Effector memory CD4-positive, alpha-beta T cell (primary cell): Measurements from ENCODE around the gene MAPRE3.

Source experiments
- DNase-seq, 3 donors: peaks; one replicate each; pipeline ENCODE4 v3.0.0-alpha.2; 2020
- H3K27ac ChIP-seq: 2 replicates; pipeline ENCODE4 v1.7.0; 2013; ENCODE audit warnings: mild to moderate bottlenecking, low read length, moderate library complexity; ENCODE audit not compliant: insufficient read depth, poor library complexity, severe bottlenecking
- H3K27me3 ChIP-seq: replicated peaks from 2 replicates; pipeline ENCODE4 v1.7.0; 2013; ENCODE audit warnings: mild to moderate bottlenecking, low read length; ENCODE audit not compliant: insufficient read depth, control insufficient read depth, poor library complexity, severe bottlenecking
- H3K36me3 ChIP-seq: 2 replicates; pipeline ENCODE4 v1.7.0; 2013; ENCODE audit warnings: mild to moderate bottlenecking, low read length, moderate library complexity; ENCODE audit not compliant: control insufficient read depth, insufficient read depth
- H3K4me1 ChIP-seq: 2 replicates; pipeline ENCODE4 v1.7.0; 2013; ENCODE audit warnings: low read length, mild to moderate bottlenecking; ENCODE audit not compliant: control insufficient read depth, insufficient read depth, poor library complexity, severe bottlenecking
- H3K4me3 ChIP-seq: 2 replicates; pipeline ENCODE4 v1.7.0; 2013; ENCODE audit warnings: low read length, low read depth, mild to moderate bottlenecking; ENCODE audit not compliant: insufficient read depth, poor library complexity, severe bottlenecking
- H3K9me3 ChIP-seq: 2 replicates; pipeline ENCODE4 v1.7.0; 2013; ENCODE audit warnings: mild to moderate bottlenecking, low read length, moderate library complexity; ENCODE audit not compliant: control insufficient read depth

MAPRE3 gene

DNA sequence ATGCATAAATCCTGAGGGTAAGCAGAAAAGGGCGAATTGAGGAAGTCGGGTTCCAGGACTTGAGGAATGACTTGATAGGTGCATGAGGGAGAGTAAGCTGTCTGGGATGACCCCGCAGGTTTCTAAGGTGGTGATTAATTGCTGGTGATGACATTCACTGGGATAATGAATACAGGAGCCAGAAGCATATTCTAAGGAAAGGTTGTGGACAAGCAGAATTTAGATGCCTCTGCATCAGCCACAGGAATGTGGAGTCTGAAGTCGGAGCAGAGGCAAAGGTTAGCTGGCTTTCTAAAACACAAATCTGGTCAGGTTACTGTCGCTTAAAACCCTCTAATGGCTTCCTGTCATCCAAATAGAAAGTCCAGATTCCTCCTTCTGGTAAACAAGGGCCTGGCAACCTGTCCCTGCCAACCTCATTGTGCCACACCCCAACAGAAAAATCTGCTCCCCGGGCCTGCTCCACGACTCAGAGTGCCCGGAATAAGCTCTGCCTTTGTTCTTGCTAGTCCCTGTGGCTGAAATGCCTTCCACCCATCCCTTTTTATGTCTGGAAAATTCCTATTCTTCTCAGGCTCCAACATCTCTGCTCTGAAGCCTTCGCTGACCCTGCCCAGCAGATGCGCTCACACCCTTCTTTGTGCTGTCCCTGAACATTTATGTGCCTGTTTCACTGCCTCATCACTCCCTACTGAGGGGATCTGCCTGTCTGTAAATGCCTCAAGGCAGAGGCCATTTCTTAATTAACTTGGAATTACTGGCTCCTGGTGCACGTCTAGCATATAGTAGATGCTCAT is 51.0 kb downstream of the MAPRE3 start:
- no peak for DNase-seq
- Histone ChIP-seq H3K4me3 (no peak overlapping the region), H3K27ac (no peak overlapping the region), H3K27me3 (no peaks in the 10 kb centered on the region), H3K4me1 (no peaks in the 10 kb centered on the region), H3K36me3 (no peaks in the 10 kb centered on the region), H3K9me3 (no peaks in the 10 kb centered on the region)

DNA sequence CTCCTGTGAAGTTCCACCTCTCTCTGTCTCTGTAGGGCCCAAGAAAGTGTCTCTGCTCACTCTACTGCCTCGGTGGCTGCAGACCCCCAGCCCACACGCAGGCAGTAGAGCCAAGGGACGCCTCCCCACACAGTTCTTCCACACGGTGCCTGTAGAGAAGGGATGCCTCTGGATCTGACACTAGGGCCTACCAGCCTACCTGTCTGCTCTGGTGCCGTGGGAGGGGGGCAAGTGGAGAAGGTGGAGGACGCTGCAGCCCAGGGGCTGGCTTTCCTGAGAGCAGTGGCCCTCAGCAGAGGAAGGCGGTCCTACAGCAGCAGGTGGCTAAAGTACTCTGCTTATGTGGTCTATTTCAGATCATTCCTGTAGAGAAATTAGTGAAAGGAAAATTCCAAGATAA is 53.3 kb downstream of the MAPRE3 start:
- H3K4me1 ChIP-seq: no peaks in the 10 kb centered on the region
- DNase-seq: no peak
- no peak overlapping the region for H3K4me3 ChIP-seq
- H3K27ac ChIP-seq: no peak overlapping the region
- no peaks in the 10 kb centered on the region for H3K27me3 ChIP-seq
- no peaks in the 10 kb centered on the region for H3K9me3 ChIP-seq
- H3K36me3 ChIP-seq: peaks cover 7% of the 10 kb centered on the region

DNA sequence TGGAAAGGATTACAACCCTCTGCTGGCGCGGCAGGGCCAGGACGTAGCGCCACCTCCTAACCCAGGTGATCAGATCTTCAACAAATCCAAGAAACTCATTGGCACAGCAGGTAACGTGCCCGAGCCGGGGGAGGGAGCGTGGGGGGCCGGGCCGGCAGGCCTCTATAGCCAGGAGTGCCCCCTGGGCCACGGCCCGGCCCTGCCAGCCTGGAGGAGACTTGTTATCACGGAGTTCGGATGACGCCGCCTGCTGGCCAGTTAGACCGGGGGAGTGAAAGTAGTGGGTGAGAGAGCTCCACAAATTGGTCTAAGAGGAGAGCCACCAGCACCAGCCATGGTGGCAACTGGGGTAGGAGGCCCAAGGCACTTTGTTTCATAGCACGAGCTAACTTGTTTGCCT is 53.8 kb downstream of the MAPRE3 start:
- H3K27ac ChIP-seq: no peak overlapping the region
- no peak for DNase-seq
- no peaks in the 10 kb centered on the region for H3K27me3 ChIP-seq
- H3K36me3 ChIP-seq: peaks cover 7% of the 10 kb centered on the region
- no peaks in the 10 kb centered on the region for H3K9me3 ChIP-seq
- no peak overlapping the region for H3K4me3 ChIP-seq
- H3K4me1 ChIP-seq: no peaks in the 10 kb centered on the region

DNA sequence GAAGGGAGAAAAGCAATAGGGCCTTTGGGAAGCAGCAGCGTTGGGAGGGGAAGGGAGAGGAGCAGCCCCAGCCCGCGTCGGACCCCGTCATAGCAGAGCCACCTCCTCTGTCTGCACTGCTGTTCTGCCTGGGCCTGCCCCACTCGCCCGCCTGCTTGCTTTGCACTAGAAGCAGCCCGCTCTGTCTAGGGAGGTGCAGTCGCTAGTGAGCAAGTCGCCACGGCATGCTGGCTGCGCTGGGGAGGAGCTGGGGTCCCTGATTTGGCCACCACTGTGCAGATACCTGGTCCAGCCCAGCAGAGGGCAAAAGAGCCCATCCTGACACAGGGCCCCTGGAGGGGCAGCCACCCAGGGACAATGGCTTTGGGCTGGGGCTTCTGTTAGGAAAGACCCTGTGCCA is 54.4 kb downstream of the MAPRE3 start:
- peaks cover 7% of the 10 kb centered on the region for H3K36me3 ChIP-seq
- no peak overlapping the region for H3K4me3 ChIP-seq
- no peaks in the 10 kb centered on the region for H3K9me3 ChIP-seq
- DNase-seq: no peak
- no peak overlapping the region for H3K27ac ChIP-seq
- H3K27me3 ChIP-seq: no peaks in the 10 kb centered on the region
- H3K4me1 ChIP-seq: no peaks in the 10 kb centered on the region

DNA sequence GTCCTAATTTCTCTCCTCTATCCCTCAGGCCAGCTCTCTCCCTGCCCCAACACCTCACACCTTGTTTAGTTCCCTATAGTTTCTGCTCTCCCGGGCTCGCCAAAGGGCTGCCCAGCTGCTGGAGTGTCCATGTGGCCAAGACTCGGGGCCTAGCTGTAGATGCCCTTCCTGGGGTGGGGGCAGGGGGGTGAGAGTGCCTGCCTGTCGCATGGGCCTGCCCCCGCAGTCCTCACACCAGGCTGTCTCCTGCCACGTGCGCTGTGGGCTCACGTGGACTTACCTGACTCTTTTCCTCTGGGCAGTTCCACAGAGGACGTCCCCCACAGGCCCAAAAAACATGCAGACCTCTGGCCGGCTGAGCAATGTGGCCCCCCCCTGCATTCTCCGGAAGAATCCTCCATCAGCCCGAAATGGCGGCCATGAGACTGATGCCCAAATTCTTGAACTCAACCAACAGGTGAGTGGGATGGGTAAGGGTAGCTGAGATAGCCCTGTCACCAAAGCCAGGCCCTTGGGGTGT is 54.9 kb downstream of the MAPRE3 start:
- H3K36me3 ChIP-seq: peaks cover 7% of the 10 kb centered on the region
- no peaks in the 10 kb centered on the region for H3K4me1 ChIP-seq
- no peak overlapping the region for H3K4me3 ChIP-seq
- DNase-seq: no peak
- H3K9me3 ChIP-seq: no peaks in the 10 kb centered on the region
- H3K27ac ChIP-seq: no peak overlapping the region
- no peaks in the 10 kb centered on the region for H3K27me3 ChIP-seq

DNA sequence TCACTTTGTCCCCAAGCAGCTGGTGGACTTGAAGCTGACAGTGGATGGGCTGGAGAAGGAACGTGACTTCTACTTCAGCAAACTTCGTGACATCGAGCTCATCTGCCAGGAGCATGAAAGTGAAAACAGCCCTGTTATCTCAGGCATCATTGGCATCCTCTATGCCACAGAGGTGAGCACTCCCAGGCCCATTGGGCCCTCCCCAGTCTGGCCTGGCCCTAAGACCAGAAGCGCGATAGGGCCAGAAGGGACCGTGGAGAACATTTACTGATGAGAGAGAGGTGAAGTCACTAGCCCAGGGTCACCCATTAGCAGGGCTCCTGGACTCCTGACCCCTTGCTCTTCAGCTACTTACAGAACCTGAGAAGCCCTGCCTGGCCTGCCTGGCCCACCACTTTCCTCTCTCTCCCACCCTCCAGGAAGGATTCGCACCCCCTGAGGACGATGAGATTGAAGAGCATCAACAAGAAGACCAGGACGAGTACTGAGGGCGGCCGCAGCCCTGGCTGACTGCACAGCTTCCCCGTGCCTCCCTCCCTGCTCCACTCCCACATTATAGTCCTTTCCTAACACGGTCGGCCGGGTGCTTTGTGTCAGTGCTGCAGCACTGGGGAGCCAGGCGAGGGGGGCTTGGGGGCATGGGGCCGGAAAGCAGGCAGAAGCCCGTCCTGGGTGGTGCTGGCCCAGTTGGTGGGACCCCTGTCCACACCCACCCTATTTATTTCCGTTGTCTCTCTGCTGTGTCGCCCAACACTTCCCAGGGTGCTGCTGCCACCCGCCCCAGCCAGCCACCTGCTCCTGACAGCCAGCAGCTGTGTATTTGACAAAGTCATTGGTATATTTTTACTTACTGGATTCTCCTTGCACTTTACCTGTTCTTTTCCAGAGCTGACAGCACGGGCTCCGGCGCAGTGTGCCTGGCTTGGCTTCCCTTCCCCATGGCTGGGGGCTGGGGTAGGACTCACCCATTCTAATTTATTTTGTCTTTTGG is 55.7 kb downstream of the MAPRE3 start:
- Histone ChIP-seq H3K9me3 (no peaks in the 10 kb centered on the region), H3K4me3 (no peak overlapping the region), H3K27me3 (no peaks in the 10 kb centered on the region), H3K27ac (no peak overlapping the region), H3K36me3 (peaks cover 7% of the 10 kb centered on the region), H3K4me1 (no peaks in the 10 kb centered on the region)
- no peak for DNase-seq

DNA sequence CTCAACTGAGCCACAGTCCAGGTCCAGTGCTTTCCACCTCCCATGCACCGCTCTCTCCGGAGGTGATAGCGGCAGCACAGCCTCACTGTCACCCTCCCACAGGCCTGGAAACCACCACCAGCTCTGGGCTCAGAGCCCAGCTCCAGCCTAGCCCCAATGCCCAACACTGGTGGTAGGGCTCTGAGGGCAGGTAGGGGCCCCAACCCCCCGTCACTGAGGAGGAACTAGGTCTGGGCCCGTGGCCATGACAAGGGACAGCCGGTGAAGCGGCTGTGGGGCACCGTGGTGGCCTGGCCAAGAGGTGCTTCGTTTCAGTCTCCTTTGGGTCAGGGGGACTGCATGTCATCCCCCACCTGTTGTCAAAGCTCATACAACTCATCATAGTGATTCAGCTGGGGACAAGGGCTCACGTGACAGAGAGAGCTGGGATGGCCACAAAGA is 56.8 kb downstream of the MAPRE3 start:
- no peaks in the 10 kb centered on the region for H3K27me3 ChIP-seq
- no peaks in the 10 kb centered on the region for H3K9me3 ChIP-seq
- peaks cover 7% of the 10 kb centered on the region for H3K36me3 ChIP-seq
- DNase-seq: no peak
- no peak overlapping the region for H3K4me3 ChIP-seq
- H3K27ac ChIP-seq: no peak overlapping the region
- H3K4me1 ChIP-seq: no peaks in the 10 kb centered on the region

DNA sequence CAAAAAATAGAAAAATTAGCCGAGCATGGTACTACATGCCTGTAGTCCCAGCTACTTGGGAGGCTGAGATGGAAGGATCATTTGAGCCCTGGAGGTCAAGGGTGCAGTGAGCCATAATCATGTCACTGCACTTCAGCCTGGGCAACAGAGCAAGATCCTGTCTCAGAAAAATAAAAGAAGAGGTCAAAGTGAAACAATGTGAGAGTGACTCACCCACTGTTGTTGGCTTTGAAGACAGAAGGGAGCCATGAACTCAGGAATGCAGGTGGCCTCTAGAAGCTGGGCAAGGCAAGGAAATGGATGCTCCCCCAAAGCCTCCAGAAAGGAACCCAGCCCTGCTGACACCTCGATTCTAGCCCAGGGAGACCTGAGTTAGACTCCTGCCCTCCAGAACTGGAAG is 58.6 kb downstream of the MAPRE3 start:
- DNase-seq: no peak
- Histone ChIP-seq H3K4me3 (no peak overlapping the region), H3K9me3 (no peaks in the 10 kb centered on the region), H3K36me3 (peaks cover 7% of the 10 kb centered on the region), H3K27me3 (no peaks in the 10 kb centered on the region), H3K4me1 (peaks cover 10% of the 10 kb centered on the region), H3K27ac (no peak overlapping the region)

DNA sequence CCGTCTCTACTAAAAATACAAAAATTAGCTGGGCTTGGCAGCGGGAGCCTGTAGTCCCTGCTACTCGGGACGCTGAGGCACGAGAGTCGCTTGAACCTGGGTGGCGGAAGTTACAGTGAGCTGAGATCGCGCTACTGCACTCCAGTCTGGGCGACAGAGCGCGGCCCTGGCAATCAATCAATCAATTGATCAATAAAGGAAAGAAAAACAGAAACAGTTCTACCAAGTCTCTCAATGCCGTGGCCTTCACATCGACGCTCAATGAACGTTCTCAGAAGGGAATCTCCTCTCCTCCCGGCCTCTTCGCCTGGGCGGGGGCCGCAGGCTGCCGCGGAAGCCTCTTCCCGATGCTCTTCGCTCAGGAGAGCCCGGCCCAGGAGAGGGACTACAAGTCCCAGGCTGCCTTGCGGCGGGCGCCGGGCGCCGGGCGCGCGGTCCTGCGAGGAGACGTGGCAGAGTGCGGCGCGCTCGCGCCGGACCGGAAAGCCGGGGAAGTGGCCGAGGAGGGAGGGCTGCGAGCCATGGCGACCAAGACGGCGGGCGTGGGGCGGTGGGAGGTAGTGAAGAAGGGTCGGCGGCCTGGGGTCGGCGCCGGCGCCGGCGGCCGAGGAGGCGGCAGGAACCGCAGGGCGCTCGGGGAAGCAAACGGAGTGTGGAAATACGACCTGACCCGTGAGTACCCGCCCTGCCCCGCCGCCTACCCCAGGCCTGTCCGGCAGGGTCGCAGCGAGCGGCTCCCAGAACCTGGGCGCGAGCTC is 62.2 kb downstream of the MAPRE3 start, which contains the start of gene TMEM214:
Gene TMEM214 (plus strand): TSS at position 471 of the 758 bp plus-strand sequence. CDS start 51 bp downstream, at position 522.
- peak within 1 kb of the TSS; percentile 78 for H3K27ac ChIP-seq
- no peaks in the 10 kb centered on the region for H3K9me3 ChIP-seq
- H3K4me3 ChIP-seq: peak within 1 kb of the TSS; percentile 80
- peaks cover 14% of the 10 kb centered on the region for H3K4me1 ChIP-seq
- peak; percentile 49 to 68 (median 63) for DNase-seq
- no peaks in the 10 kb centered on the region for H3K27me3 ChIP-seq
- peaks cover 22% of the 10 kb centered on the region for H3K36me3 ChIP-seq
